ENCODE results near the gene ORAI1. TPM values are rescaled to one million over a fixed set of nuclear protein-coding genes. Genes with fewer than 3 reads are reported as not detected.
A peak's percentile ranks its signal among the peaks of the same experiment; 100 is the strongest.

Gene ORAI1
- total and polyA plus RNA-seq, 10 donors = 12.9 to 47.5 (median 33.9) TPM

- Histone ChIP-seq H3K4me3 (peak overlapping the region in 1 of 8 donors; percentile 19), H3K36me3 (peaks cover 0 to 44% (median under 1%) of the 10 kb centered on the region in 6 donors), H3K27me3 (replicated peaks in 1 of 7) (no peaks in the 10 kb centered on the region), H3K27ac (peak overlapping the region in 6 of 8 donors; percentile 30 to 83 (median 72)), H3K4me1 (peaks cover 0 to 48% (median 11%) of the 10 kb centered on the region in 6 donors), H3K9me3 (no peaks in the 10 kb centered on the region)
- 60 to 80% (median 71%) methylated on average over 8 of the region's 8 CpGs for WGBS, 5 donors
- no peak for DNase-seq
- TF ChIP-seq POLR2A (IDR thresholded peaks at IDR 0.05) (no peak), CTCF (IDR thresholded peaks at IDR 0.05 in 8 of 11, conservative IDR thresholded peaks at IDR 0.05 in 3 of 11) (peak in 2 of 11 experiments; percentile 13 to 21), POLR2AphosphoS5 (IDR thresholded peaks at IDR 0.05) (peak in 1 of 3 donors; percentile 49)
- intact Hi-C loops (cut with DNase I; ENCODE audit: low total_unique reads) = no loop called here
These were observed 23.6 kb downstream of the ORAI1 start for GRCh38 chr12:121649819-121650353.

- 78 to 91% (median 85%) methylated on average over 4 to 8 of the region's 8 CpGs for WGBS, 5 donors
- Histone ChIP-seq H3K4me3 (no peak overlapping the region), H3K36me3 (peaks cover 0 to 30% (median 0%) of the 10 kb centered on the region in 6 donors), H3K27ac (peak overlapping the region in 1 of 8 donors; percentile 77), H3K4me1 (peaks cover 0 to 48% (median 11%) of the 10 kb centered on the region in 6 donors), H3K27me3 (replicated peaks in 1 of 7) (no peaks in the 10 kb centered on the region), H3K9me3 (no peaks in the 10 kb centered on the region)
- no peak for DNase-seq
- intact Hi-C loops (cut with DNase I; ENCODE audit: low total_unique reads) = no loop called here
- no peak for TF ChIP-seq CTCF (IDR thresholded peaks at IDR 0.05 in 8 of 11, conservative IDR thresholded peaks at IDR 0.05 in 3 of 11)
- TF ChIP-seq POLR2AphosphoS5 (IDR thresholded peaks at IDR 0.05) = no peak
These were observed 25.0 kb downstream of the ORAI1 start for GRCh38 chr12:121651320-121651719.

GRCh38 chr12:121652767-121653497 lies 26.6 kb downstream of the ORAI1 start:
- intact Hi-C loops (cut with DNase I; ENCODE audit: low total_unique reads) = no loop called here
- Histone ChIP-seq H3K4me1 (peaks cover 0 to 54% (median 14%) of the 10 kb centered on the region in 6 donors), H3K27me3 (replicated peaks in 1 of 7) (no peaks in the 10 kb centered on the region), H3K9me3 (no peaks in the 10 kb centered on the region), H3K4me3 (no peak overlapping the region), H3K36me3 (peaks cover 0 to 14% (median 0%) of the 10 kb centered on the region in 6 donors), H3K27ac (no peak overlapping the region)
- TF ChIP-seq POLR2AphosphoS5 (IDR thresholded peaks at IDR 0.05) = peak in 1 of 3 donors; percentile 20
- no peak for TF ChIP-seq CTCF (IDR thresholded peaks at IDR 0.05 in 8 of 11, conservative IDR thresholded peaks at IDR 0.05 in 3 of 11)
- 75 to 93% (median 83%) methylated on average over 11 to 16 of the region's 16 CpGs for WGBS, 5 donors
- no peak for DNase-seq

- 67 to 83% (median 72%) methylated on average over 16 to 18 of the region's 18 CpGs for WGBS, 5 donors
- intact Hi-C loops (cut with DNase I; ENCODE audit: low total_unique reads) = no loop called here
- Histone ChIP-seq H3K9me3 (no peaks in the 10 kb centered on the region), H3K36me3 (peaks cover 0 to 14% (median 0%) of the 10 kb centered on the region in 6 donors), H3K27ac (no peak overlapping the region), H3K4me1 (peaks cover 3 to 61% (median 24%) of the 10 kb centered on the region in 6 donors), H3K27me3 (replicated peaks in 1 of 7) (no peaks in the 10 kb centered on the region), H3K4me3 (no peak overlapping the region)
- DNase-seq = no peak
- TF ChIP-seq CTCF (IDR thresholded peaks at IDR 0.05 in 8 of 11, conservative IDR thresholded peaks at IDR 0.05 in 3 of 11) = no peak
- no peak for TF ChIP-seq POLR2AphosphoS5 (IDR thresholded peaks at IDR 0.05)
- TF ChIP-seq POLR2A (IDR thresholded peaks at IDR 0.05) = no peak
These were observed 27.7 kb downstream of the ORAI1 start for GRCh38 chr12:121653999-121654398.
